K562 (cell line): ENCODE results near the gene MC1R. TPM values are rescaled to one million over a fixed set of nuclear protein-coding genes. Genes with fewer than 3 reads are reported as not detected.

Experiments
- BCL6 ChIP-seq: fragments of 250-450 bp; sonication (Bioruptor Pico); IDR thresholded peaks from 2 replicates; pipeline ENCODE4 v1.4.0; 2020
- CREM ChIP-seq: IDR thresholded peaks from 2 replicates; pipeline ENCODE4 v1.6.1; 2014; ENCODE audit warnings: antibody characterized with exemption, low read depth
- HDAC2 ChIP-seq: fragments of 450-650 bp; IDR thresholded peaks from 2 replicates; pipeline ENCODE4 v1.6.1; 2016; ENCODE audit warnings: mild to moderate bottlenecking
- MEF2A ChIP-seq: IDR thresholded peaks from 2 replicates; pipeline ENCODE4 v1.6.1; 2011; ENCODE audit warnings: low read depth, mild to moderate bottlenecking, low read length, moderate library complexity; ENCODE audit not compliant: control insufficient read depth
- MYC ChIP-seq, 2 experiments: fragments of 250-450 bp in 1 of 2; sonication (Bioruptor Pico) in 1 of 2; IDR thresholded peaks; 2 replicates each; pipeline versions ENCODE4 v1.5.1 to v1.6.1; 2012 to 2021; ENCODE audit warnings: low read depth in 2 of 2, borderline replicate concordance in 1 of 2, improper control_type of control experiment in 1 of 2, low read length in 1 of 2, mild to moderate bottlenecking in 1 of 2, moderate library complexity in 1 of 2
- RAD51 ChIP-seq: fragments of 450-650 bp; IDR thresholded peaks from 2 replicates; pipeline ENCODE4 v1.7.1; 2016; ENCODE audit warnings: low read depth, mild to moderate bottlenecking, borderline replicate concordance
- RBM25 ChIP-seq: fragments of 200-400 bp; formaldehyde crosslinking; IDR thresholded peaks from 2 replicates; pipeline ENCODE4 v1.6.1; 2018; ENCODE audit warnings: low read length, low read depth, moderate library complexity; ENCODE audit not compliant: severe bottlenecking
- SNRNP70 ChIP-seq: fragments of 200-400 bp; formaldehyde crosslinking; optimal IDR thresholded peaks from 2 replicates; pipeline ENCODE3; 2017; ENCODE audit warnings: low read depth, low read length
- TAF15 ChIP-seq: fragments of 200-400 bp; formaldehyde crosslinking; IDR thresholded peaks from 2 replicates; pipeline ENCODE4 v1.6.1; 2017; ENCODE audit warnings: mild to moderate bottlenecking, low read depth, low read length, moderate library complexity
- TCF15 ChIP-seq: fragments of 250-450 bp; sonication (Bioruptor Pico); IDR thresholded peaks from 2 replicates; pipeline ENCODE4 v1.8.0; 2022; ENCODE audit warnings: moderate library complexity, mild to moderate bottlenecking, inconsistent platforms
- TCF3 ChIP-seq: sonication (generic); formaldehyde crosslinking; IDR thresholded peaks from 2 replicates; pipeline ENCODE4 v1.4.0; 2020; ENCODE audit warnings: mild to moderate bottlenecking, missing genetic modification reagents
- TRIM24 ChIP-seq, 2 experiments: fragments of 450-650 bp; IDR thresholded peaks; 2 replicates each; pipeline ENCODE4 v1.6.1; 2016
- polyA plus RNA-seq, 8 experiments: library from polyadenylated mRNA; depleted of rRNA in 4 of 8; stranded (reverse) in 5 of 8; unstranded in 3 of 8; fragments of >200 nt; fragmentation: Nextera tagmentation in 2 of 8; fragmentation: Illumina TruSeq in 1 of 8; extraction: Ambion mirVana in 2 of 8; extraction: Trizol in 1 of 8; gene quantifications; 2 replicates each; pipeline versions ENCODE4 v1.2.1 to v1.2.3, GENCODE V29; 2011 to 2014; ENCODE audit warnings: inconsistent platforms in 1 of 8, missing spikeins in 1 of 8
- total RNA-seq, 7 experiments: library from RNA; depleted of rRNA in 6 of 7; stranded (reverse); fragments of >200 nt in 6 of 7; fragmentation: Illumina TruSeq in 2 of 7; extraction: Trizol in 2 of 7; gene quantifications; 2 replicates each; pipeline versions ENCODE4 v1.2.1 to v1.2.3, GENCODE V29; 2011 to 2021; ENCODE audit warnings: low replicate concordance in 1 of 7
- TF ChIP-seq, protein P1 (sequence below): fragments of 200-600 bp; sonication (generic); IDR thresholded peaks from one replicate; pipeline ENCODE4 v1.6.1; 2012; ENCODE audit warnings: mild to moderate bottlenecking, low read depth, low read length, inconsistent platforms
- TF ChIP-seq, protein P2 (sequence below): fragments of 450-650 bp; IDR thresholded peaks from 2 replicates; pipeline ENCODE4 v1.7.0; 2016; ENCODE audit warnings: borderline replicate concordance

The MC1R gene
- total and polyA plus RNA-seq, 9 of the 15 experiments (the other 6 are each of a cell fraction or from before 2014, with no cell fraction given), result 0.14 to 5.3 (median 2.5) TPM; not detected in 1

DNA sequence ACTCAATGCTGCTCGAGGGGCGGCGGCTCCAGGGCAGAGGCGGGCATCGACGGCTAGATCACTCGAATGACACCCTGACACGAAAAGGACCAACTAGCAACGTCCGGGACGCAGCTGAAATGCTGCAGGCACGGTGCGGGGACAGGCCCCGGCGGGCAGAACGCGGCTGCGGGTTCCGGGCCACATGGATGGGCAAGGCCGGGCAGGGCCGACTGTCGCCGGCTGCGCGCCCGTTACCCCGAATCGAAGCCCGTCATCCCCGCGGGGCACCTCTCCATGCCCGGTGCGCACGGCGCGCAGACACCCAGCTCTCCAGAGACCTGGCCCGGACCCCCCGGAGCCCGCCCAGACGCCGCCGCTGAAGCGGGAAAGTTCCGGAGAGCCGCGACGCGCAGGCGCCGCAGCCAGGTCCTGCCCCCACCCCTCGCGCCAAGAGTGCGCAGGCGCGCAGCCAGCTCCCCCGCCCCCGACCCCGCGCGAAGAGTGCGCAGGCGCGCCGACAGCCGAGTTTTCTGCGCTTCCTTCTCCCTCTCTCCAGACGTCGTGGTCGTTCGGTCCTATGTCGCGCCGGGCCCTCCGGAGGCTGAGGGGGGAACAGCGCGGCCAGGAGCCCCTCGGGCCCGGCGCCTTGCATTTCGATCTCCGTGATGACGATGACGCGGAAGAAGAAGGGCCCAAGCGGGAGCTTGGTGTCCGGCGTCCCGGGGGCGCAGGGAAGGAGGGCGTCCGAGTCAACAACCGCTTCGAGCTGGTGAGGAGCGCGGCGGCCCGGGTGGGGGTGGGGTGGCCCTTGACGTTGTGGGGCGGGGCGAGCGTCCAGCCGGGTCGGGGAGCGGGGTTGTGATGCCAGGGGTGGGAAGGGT lies 45.3 kb upstream of the MC1R start, which contains the start of gene TCF25 (continued):
- TF ChIP-seq, protein P1, sequence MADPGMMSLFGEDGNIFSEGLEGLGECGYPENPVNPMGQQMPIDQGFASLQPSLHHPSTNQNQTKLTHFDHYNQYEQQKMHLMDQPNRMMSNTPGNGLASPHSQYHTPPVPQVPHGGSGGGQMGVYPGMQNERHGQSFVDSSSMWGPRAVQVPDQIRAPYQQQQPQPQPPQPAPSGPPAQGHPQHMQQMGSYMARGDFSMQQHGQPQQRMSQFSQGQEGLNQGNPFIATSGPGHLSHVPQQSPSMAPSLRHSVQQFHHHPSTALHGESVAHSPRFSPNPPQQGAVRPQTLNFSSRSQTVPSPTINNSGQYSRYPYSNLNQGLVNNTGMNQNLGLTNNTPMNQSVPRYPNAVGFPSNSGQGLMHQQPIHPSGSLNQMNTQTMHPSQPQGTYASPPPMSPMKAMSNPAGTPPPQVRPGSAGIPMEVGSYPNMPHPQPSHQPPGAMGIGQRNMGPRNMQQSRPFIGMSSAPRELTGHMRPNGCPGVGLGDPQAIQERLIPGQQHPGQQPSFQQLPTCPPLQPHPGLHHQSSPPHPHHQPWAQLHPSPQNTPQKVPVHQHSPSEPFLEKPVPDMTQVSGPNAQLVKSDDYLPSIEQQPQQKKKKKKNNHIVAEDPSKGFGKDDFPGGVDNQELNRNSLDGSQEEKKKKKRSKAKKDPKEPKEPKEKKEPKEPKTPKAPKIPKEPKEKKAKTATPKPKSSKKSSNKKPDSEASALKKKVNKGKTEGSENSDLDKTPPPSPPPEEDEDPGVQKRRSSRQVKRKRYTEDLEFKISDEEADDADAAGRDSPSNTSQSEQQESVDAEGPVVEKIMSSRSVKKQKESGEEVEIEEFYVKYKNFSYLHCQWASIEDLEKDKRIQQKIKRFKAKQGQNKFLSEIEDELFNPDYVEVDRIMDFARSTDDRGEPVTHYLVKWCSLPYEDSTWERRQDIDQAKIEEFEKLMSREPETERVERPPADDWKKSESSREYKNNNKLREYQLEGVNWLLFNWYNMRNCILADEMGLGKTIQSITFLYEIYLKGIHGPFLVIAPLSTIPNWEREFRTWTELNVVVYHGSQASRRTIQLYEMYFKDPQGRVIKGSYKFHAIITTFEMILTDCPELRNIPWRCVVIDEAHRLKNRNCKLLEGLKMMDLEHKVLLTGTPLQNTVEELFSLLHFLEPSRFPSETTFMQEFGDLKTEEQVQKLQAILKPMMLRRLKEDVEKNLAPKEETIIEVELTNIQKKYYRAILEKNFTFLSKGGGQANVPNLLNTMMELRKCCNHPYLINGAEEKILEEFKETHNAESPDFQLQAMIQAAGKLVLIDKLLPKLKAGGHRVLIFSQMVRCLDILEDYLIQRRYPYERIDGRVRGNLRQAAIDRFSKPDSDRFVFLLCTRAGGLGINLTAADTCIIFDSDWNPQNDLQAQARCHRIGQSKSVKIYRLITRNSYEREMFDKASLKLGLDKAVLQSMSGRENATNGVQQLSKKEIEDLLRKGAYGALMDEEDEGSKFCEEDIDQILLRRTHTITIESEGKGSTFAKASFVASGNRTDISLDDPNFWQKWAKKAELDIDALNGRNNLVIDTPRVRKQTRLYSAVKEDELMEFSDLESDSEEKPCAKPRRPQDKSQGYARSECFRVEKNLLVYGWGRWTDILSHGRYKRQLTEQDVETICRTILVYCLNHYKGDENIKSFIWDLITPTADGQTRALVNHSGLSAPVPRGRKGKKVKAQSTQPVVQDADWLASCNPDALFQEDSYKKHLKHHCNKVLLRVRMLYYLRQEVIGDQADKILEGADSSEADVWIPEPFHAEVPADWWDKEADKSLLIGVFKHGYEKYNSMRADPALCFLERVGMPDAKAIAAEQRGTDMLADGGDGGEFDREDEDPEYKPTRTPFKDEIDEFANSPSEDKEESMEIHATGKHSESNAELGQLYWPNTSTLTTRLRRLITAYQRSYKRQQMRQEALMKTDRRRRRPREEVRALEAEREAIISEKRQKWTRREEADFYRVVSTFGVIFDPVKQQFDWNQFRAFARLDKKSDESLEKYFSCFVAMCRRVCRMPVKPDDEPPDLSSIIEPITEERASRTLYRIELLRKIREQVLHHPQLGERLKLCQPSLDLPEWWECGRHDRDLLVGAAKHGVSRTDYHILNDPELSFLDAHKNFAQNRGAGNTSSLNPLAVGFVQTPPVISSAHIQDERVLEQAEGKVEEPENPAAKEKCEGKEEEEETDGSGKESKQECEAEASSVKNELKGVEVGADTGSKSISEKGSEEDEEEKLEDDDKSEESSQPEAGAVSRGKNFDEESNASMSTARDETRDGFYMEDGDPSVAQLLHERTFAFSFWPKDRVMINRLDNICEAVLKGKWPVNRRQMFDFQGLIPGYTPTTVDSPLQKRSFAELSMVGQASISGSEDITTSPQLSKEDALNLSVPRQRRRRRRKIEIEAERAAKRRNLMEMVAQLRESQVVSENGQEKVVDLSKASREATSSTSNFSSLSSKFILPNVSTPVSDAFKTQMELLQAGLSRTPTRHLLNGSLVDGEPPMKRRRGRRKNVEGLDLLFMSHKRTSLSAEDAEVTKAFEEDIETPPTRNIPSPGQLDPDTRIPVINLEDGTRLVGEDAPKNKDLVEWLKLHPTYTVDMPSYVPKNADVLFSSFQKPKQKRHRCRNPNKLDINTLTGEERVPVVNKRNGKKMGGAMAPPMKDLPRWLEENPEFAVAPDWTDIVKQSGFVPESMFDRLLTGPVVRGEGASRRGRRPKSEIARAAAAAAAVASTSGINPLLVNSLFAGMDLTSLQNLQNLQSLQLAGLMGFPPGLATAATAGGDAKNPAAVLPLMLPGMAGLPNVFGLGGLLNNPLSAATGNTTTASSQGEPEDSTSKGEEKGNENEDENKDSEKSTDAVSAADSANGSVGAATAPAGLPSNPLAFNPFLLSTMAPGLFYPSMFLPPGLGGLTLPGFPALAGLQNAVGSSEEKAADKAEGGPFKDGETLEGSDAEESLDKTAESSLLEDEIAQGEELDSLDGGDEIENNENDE, result no peak
- TF ChIP-seq CREM (no peak), MYC (IDR thresholded peaks at IDR 0.05; ENCODE audit: low read depth, low read length) (peak; percentile 61), MYC (CRISPR knock-in tag; IDR thresholded peaks at IDR 0.05; ENCODE audit: borderline replicate concordance, low read depth) (no peak; the same call in 1 of the 2 replicates), TCF3 (CRISPR knock-in tag) (no peak; the same call in 1 of the 2 replicates), TRIM24 (IDR thresholded peaks at IDR 0.05) (peak in 1 of 2 experiments; percentile 48; a peak in 2 of 4 replicates), HDAC2 (peak; percentile 43; the same call in 1 of the 2 replicates), RAD51 (no peak), SNRNP70 (no peak), TAF15 (no peak), BCL6 (CRISPR knock-in tag) (no peak), RBM25 (no peak), MEF2A (no peak), TCF15 (CRISPR knock-in tag) (no peak)
- TF ChIP-seq, protein P2, sequence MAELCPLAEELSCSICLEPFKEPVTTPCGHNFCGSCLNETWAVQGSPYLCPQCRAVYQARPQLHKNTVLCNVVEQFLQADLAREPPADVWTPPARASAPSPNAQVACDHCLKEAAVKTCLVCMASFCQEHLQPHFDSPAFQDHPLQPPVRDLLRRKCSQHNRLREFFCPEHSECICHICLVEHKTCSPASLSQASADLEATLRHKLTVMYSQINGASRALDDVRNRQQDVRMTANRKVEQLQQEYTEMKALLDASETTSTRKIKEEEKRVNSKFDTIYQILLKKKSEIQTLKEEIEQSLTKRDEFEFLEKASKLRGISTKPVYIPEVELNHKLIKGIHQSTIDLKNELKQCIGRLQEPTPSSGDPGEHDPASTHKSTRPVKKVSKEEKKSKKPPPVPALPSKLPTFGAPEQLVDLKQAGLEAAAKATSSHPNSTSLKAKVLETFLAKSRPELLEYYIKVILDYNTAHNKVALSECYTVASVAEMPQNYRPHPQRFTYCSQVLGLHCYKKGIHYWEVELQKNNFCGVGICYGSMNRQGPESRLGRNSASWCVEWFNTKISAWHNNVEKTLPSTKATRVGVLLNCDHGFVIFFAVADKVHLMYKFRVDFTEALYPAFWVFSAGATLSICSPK, result no peak
